GM21825 (cell line): ENCODE results near the gene C6orf47.
A peak's percentile ranks its signal among the peaks of the same experiment; 100 is the strongest.

Experiments
- ATAC-seq: cut with Tn5 transposase; IDR thresholded peaks from one replicate; pipeline ENCODE4 v1.9.1; 2021; ENCODE audit warnings: mild to moderate bottlenecking, moderate library complexity; ENCODE audit not compliant: unreplicated experiment

The C6orf47 gene

GRCh38 chr6:31689249-31690110 lies 28.9 kb upstream of the C6orf47 start:
- no peak for ATAC-seq

- no peak for ATAC-seq
These were observed 27.5 kb upstream of the C6orf47 start for GRCh38 chr6:31687860-31688693.

- ATAC-seq: no peak
These were observed 26.7 kb upstream of the C6orf47 start for GRCh38 chr6:31687321-31687720.

GRCh38 chr6:31686483-31686882 lies 25.9 kb upstream of the C6orf47 start:
- ATAC-seq: no peak

GRCh38 chr6:31683591-31683990 lies 23.0 kb upstream of the C6orf47 start:
- no peak for ATAC-seq

GRCh38 chr6:31681135-31681671 lies 20.6 kb upstream of the C6orf47 start:
- peak; percentile 26 for ATAC-seq

GRCh38 chr6:31680226-31681134 lies 19.9 kb upstream of the C6orf47 start, which contains the start of gene LY6G5C:
Gene LY6G5C (minus strand): TSS chr6:31681067. CDS start chr6:31680373, 694 bp downstream.
- ATAC-seq: peak; percentile 46

- no peak for ATAC-seq
These were observed 17.4 kb upstream of the C6orf47 start for GRCh38 chr6:31677955-31678354.

- ATAC-seq: no peak
These were observed 16.3 kb upstream of the C6orf47 start for GRCh38 chr6:31676904-31677303.

- no peak for ATAC-seq
These were observed 15.8 kb upstream of the C6orf47 start for GRCh38 chr6:31676322-31676903.

GRCh38 chr6:31669676-31670075 lies 9.1 kb upstream of the C6orf47 start, which contains the start of gene LY6G5B:
Gene LY6G5B (plus strand): TSS chr6:31669976. CDS start chr6:31670951, 975 bp downstream.
- no peak for ATAC-seq

- ATAC-seq: no peak
These were observed 5.9 kb upstream of the C6orf47 start for GRCh38 chr6:31666337-31666965.

- ATAC-seq: peak; percentile 68
These were observed 5.1 kb upstream of the C6orf47 start, which contains the start of gene CSNK2B for GRCh38 chr6:31665501-31666336. Gene CSNK2B (plus strand): TSS chr6:31666080. CDS start chr6:31666832, 752 bp downstream.

GRCh38 chr6:31664790-31665500 lies 4.4 kb upstream of the C6orf47 start, which contains the start of gene GPANK1:
Gene GPANK1 (minus strand): TSS chr6:31664997. CDS start chr6:31664478, 519 bp downstream.
- peak; percentile 26 for ATAC-seq

GRCh38 chr6:31663961-31664789 lies 3.6 kb upstream of the C6orf47 start:
- ATAC-seq: no peak

GRCh38 chr6:31663126-31663960 lies 2.8 kb upstream of the C6orf47 start:
- no peak for ATAC-seq
